ENCODE data around the gene MIS18BP1. TPM values are rescaled to one million over a fixed set of nuclear protein-coding genes. Genes with fewer than 3 reads are reported as not detected.

MIS18BP1 gene
- total RNA-seq, 1 donor from 2014 or later = 9.4 TPM

- DNase-seq (ENCODE audit: low read depth) = no peak
- TF ChIP-seq CTCF (IDR thresholded peaks at IDR 0.05; ENCODE audit: insufficient read depth, low read length, poor library complexity, severe bottlenecking) = no peak
- H3K36me3 ChIP-seq (ENCODE audit: control insufficient read depth, insufficient read depth, low read length) = no peaks in the 10 kb centered on the region
- no peak overlapping the region for H3K4me3 ChIP-seq (ENCODE audit: low read depth, low read length)
- no peaks in the 10 kb centered on the region for H3K27me3 ChIP-seq (ENCODE audit: control insufficient read depth, insufficient read depth, low read length)
Measured at GRCh38 chr14:45271858-45272537, 19.0 kb upstream of the MIS18BP1 start.

GRCh38 chr14:45270031-45270430 is 17.0 kb upstream of the MIS18BP1 start:
- Histone ChIP-seq H3K27me3 (ENCODE audit: control insufficient read depth, insufficient read depth, low read length) (no peaks in the 10 kb centered on the region), H3K36me3 (ENCODE audit: control insufficient read depth, insufficient read depth, low read length) (no peaks in the 10 kb centered on the region), H3K4me3 (ENCODE audit: low read depth, low read length) (no peak overlapping the region)
- DNase-seq (ENCODE audit: low read depth) = no peak
- TF ChIP-seq CTCF (IDR thresholded peaks at IDR 0.05; ENCODE audit: insufficient read depth, low read length, poor library complexity, severe bottlenecking) = no peak

GRCh38 chr14:45267071-45267470 is 14.1 kb upstream of the MIS18BP1 start:
- no peaks in the 10 kb centered on the region for H3K36me3 ChIP-seq (ENCODE audit: control insufficient read depth, insufficient read depth, low read length)
- no peak for TF ChIP-seq CTCF (IDR thresholded peaks at IDR 0.05; ENCODE audit: insufficient read depth, low read length, poor library complexity, severe bottlenecking)

GRCh38 chr14:45262637-45263036 is 9.6 kb upstream of the MIS18BP1 start:
- no peak for TF ChIP-seq CTCF (IDR thresholded peaks at IDR 0.05; ENCODE audit: insufficient read depth, low read length, poor library complexity, severe bottlenecking)
- H3K36me3 ChIP-seq (ENCODE audit: control insufficient read depth, insufficient read depth, low read length) = no peaks in the 10 kb centered on the region
- DNase-seq (ENCODE audit: low read depth) = no peak
- no peak overlapping the region for H3K4me3 ChIP-seq (ENCODE audit: low read depth, low read length)
- H3K27me3 ChIP-seq (ENCODE audit: control insufficient read depth, insufficient read depth, low read length) = no peaks in the 10 kb centered on the region

More at GRCh38 chr14:45267071-45267470, 14.1 kb upstream of the MIS18BP1 start:
- Histone ChIP-seq H3K27me3 (ENCODE audit: control insufficient read depth, insufficient read depth, low read length) (no peaks in the 10 kb centered on the region), H3K4me3 (ENCODE audit: low read depth, low read length) (no peak overlapping the region)
- DNase-seq (ENCODE audit: low read depth) = no peak

- no peaks in the 10 kb centered on the region for H3K27me3 ChIP-seq (ENCODE audit: control insufficient read depth, insufficient read depth, low read length)
- DNase-seq (ENCODE audit: low read depth) = no peak
- TF ChIP-seq CTCF (IDR thresholded peaks at IDR 0.05; ENCODE audit: insufficient read depth, low read length, poor library complexity, severe bottlenecking) = no peak
- no peak overlapping the region for H3K4me3 ChIP-seq (ENCODE audit: low read depth, low read length)
- no peaks in the 10 kb centered on the region for H3K36me3 ChIP-seq (ENCODE audit: control insufficient read depth, insufficient read depth, low read length)
Measured at GRCh38 chr14:45261209-45261608, 8.2 kb upstream of the MIS18BP1 start.

GRCh38 chr14:45258805-45259204 is 5.8 kb upstream of the MIS18BP1 start:
- H3K4me3 ChIP-seq (ENCODE audit: low read depth, low read length) = no peak overlapping the region
- no peaks in the 10 kb centered on the region for H3K36me3 ChIP-seq (ENCODE audit: control insufficient read depth, insufficient read depth, low read length)
- DNase-seq (ENCODE audit: low read depth) = no peak
- H3K27me3 ChIP-seq (ENCODE audit: control insufficient read depth, insufficient read depth, low read length) = no peaks in the 10 kb centered on the region
- no peak for TF ChIP-seq CTCF (IDR thresholded peaks at IDR 0.05; ENCODE audit: insufficient read depth, low read length, poor library complexity, severe bottlenecking)
